Cardiac muscle cell (in vitro differentiated cells and primary cell): ENCODE measurements around the gene GRPEL1. TPM values are rescaled to one million over a fixed set of nuclear protein-coding genes. Genes with fewer than 3 reads are reported as not detected.
A peak's percentile ranks its signal among the peaks of the same experiment; 100 is the strongest.

Experiments used
- DNase-seq, 2 donors: peaks; one replicate each; pipeline versions ENCODE4 v3.0.0 to v3.0.0-alpha.2; 2010 to 2017; ENCODE audit warnings: low read depth in 1 of 2, low spot score in 1 of 2
- H3K27ac ChIP-seq: fragments of 200-600 bp; sonication (generic); 2 replicates; pipeline ENCODE4 v1.5.1; 2016
- H3K27me3 ChIP-seq: fragments of 200-600 bp; sonication (generic); 2 replicates; pipeline ENCODE4 v1.6.0; 2016; ENCODE audit warnings: control low read depth
- H3K36me3 ChIP-seq: fragments of 200-600 bp; sonication (generic); 2 replicates; pipeline ENCODE4 v1.5.1; 2016; ENCODE audit warnings: control low read depth
- H3K4me1 ChIP-seq: fragments of 200-600 bp; sonication (generic); 2 replicates; pipeline ENCODE4 v1.8.1; 2017; ENCODE audit warnings: low read depth, mild to moderate bottlenecking, mixed run types
- H3K4me3 ChIP-seq: fragments of 200-600 bp; sonication (generic); 2 replicates; pipeline ENCODE4 v1.5.1; 2016; ENCODE audit warnings: mild to moderate bottlenecking
- H3K9me3 ChIP-seq: fragments of 200-600 bp; sonication (generic); 2 replicates; pipeline ENCODE4 v1.5.1; 2017; ENCODE audit warnings: low read depth, mild to moderate bottlenecking, control low read depth
- polyA plus RNA-seq: library from polyadenylated mRNA; unstranded; fragments of >200 nt; fragmentation: Nextera tagmentation; extraction: Ambion mirVana; gene quantifications from 2 replicates; pipeline ENCODE4 v1.2.1, GENCODE V29; 2016
- total RNA-seq: library from RNA; depleted of rRNA; stranded (reverse); fragments of >200 nt; gene quantifications from 2 replicates; pipeline ENCODE4 v1.2.3, GENCODE V29; 2016
- TF ChIP-seq, protein P1 (sequence below): IDR thresholded peaks from 2 replicates; pipeline ENCODE4 v1.5.1; 2012; ENCODE audit warnings: low read depth, mild to moderate bottlenecking, low read length

Gene GRPEL1
- total and polyA plus RNA-seq, 2 experiments from 2014 or later, result 21.2 to 57.8 TPM

DNA sequence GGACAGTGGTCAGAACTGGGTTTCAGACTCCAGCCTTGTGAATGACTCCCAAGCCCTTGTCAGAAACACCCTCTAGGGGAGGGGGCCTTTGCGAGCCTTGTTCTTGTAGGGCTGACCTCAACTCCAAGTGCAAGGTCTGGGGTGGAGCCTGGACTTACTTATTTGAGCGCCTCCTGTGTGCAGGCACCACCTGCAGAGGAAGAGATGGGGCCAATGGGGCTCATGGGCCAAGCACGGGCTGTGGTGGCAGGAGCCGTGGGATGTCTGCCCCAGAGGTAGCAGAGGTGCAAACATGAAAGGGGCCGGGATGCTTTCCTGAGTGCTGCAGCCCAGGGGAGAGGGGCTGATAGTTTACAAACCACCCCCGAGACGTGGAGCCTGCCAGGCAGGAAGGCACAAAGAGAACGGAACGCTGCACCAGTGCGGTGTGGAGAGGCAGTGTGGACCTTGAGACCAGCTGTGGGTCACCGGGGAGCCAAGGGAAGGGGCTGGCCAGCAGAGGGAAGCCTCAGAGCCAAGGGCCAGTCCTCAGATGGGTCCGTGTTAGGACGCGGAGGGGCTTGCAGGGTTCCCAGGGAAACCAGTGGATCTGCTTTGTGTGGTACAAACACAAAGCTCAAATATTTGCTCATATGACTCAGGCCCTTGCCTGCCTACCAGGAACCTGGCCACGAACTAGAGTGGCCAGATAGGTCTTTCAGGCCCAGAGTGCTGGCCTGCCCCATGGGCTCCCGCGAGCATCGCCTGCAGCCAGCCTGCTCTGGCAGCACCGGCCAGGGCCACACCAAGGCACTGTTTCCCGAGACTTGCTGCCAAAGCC is 33.4 kb downstream of the GRPEL1 start:
- peak in 1 of 2 donors; percentile 34 for DNase-seq
- Histone ChIP-seq H3K36me3 (peaks cover 7% of the 10 kb centered on the region), H3K27me3 (no peaks in the 10 kb centered on the region), H3K9me3 (no peaks in the 10 kb centered on the region), H3K4me3 (no peak overlapping the region), H3K27ac (no peak overlapping the region), H3K4me1 (no peaks in the 10 kb centered on the region)
- TF ChIP-seq, protein P1, sequence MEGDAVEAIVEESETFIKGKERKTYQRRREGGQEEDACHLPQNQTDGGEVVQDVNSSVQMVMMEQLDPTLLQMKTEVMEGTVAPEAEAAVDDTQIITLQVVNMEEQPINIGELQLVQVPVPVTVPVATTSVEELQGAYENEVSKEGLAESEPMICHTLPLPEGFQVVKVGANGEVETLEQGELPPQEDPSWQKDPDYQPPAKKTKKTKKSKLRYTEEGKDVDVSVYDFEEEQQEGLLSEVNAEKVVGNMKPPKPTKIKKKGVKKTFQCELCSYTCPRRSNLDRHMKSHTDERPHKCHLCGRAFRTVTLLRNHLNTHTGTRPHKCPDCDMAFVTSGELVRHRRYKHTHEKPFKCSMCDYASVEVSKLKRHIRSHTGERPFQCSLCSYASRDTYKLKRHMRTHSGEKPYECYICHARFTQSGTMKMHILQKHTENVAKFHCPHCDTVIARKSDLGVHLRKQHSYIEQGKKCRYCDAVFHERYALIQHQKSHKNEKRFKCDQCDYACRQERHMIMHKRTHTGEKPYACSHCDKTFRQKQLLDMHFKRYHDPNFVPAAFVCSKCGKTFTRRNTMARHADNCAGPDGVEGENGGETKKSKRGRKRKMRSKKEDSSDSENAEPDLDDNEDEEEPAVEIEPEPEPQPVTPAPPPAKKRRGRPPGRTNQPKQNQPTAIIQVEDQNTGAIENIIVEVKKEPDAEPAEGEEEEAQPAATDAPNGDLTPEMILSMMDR, result no peak

GRCh38 chr4:7032596-7032995 is 35.3 kb downstream of the GRPEL1 start:
- H3K4me3 ChIP-seq, result no peak overlapping the region
- H3K4me1 ChIP-seq, result no peaks in the 10 kb centered on the region
- no peaks in the 10 kb centered on the region for H3K27me3 ChIP-seq
- H3K27ac ChIP-seq, result peak overlapping the region; percentile 5
- peaks cover 7% of the 10 kb centered on the region for H3K36me3 ChIP-seq
- TF ChIP-seq, protein P1, result no peak
- peak in 1 of 2 donors; percentile 45 for DNase-seq
- no peaks in the 10 kb centered on the region for H3K9me3 ChIP-seq

DNA sequence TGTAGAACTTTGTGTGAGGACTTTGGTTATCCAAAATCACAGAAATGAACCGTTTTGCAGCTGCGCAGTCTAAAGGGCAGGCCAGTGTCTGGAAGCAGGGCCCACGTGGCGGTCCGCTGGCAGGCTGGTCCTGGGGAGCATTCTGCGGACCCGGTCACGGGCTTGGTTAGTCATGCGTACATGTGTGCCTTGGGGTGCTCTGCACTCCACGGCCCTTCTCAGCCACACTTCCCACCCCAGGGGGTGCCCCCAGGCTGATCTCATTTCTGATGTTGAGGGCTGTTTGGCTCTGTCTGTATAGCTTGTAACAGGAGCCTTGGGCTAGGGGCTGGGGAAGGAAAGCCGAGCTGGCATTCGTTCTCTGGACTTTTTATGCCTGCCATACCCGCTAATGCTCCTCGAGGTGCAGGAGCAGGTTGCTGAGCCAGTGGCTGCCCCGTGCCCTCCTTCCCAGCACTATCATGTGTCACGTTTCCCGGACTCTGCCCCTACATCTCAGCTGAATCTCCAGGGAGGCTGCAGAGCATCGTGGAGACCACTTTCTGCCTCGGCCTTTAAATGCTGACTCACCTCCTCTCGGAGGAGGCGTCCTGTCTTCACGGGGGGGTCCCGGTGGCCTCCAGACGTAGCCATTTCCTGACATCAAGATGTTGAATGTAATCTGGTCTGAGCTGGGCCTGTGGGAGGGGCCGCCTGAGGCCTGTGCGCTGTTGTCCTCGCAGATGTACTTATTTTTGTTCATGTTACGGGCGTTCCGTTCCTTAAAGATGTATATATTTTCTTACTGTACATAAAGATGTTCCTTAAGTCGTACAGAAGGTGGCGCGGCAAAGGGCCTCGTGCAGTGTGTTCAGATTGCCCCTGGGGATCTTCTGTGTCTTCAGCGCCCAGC is 36.1 kb downstream of the GRPEL1 start:
- no peaks in the 10 kb centered on the region for H3K27me3 ChIP-seq
- no peak overlapping the region for H3K4me3 ChIP-seq
- peaks cover 7% of the 10 kb centered on the region for H3K36me3 ChIP-seq
- peak overlapping the region; percentile 5 for H3K27ac ChIP-seq
- DNase-seq, result no peak
- H3K9me3 ChIP-seq, result no peaks in the 10 kb centered on the region
- no peaks in the 10 kb centered on the region for H3K4me1 ChIP-seq
- TF ChIP-seq, protein P1, result no peak

DNA sequence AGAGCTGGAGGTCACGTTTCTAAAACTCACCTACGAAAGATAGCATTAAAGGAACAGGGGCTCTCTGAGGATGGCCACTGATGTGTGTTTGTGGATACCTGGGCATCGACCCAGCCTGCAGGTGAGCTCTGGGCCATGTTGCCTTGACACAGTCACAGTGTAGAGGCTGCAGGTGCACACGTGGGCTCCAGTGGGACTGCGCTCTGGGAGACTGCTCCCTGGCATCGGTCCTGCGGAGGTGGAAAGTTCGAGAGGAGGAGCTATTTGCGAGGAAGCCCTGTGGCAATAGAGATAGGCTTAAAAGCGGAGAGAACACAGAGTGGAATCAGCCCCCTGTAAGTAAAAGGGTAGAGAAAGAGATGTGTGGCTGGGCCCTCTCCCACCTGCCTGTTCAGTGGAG is 37.0 kb downstream of the GRPEL1 start:
- Histone ChIP-seq H3K36me3 (peaks cover 7% of the 10 kb centered on the region), H3K4me1 (no peaks in the 10 kb centered on the region), H3K27ac (no peak overlapping the region), H3K27me3 (no peaks in the 10 kb centered on the region), H3K9me3 (no peaks in the 10 kb centered on the region), H3K4me3 (no peak overlapping the region)
- no peak for DNase-seq
- TF ChIP-seq, protein P1, result no peak

- Histone ChIP-seq H3K4me1 (no peaks in the 10 kb centered on the region), H3K27ac (no peak overlapping the region), H3K27me3 (no peaks in the 10 kb centered on the region), H3K4me3 (no peak overlapping the region), H3K36me3 (peaks cover 11% of the 10 kb centered on the region), H3K9me3 (no peaks in the 10 kb centered on the region)
- no peak for DNase-seq
- TF ChIP-seq, protein P1, result no peak
These were observed 37.9 kb downstream of the GRPEL1 start for GRCh38 chr4:7029921-7030320.
